B cell (primary cell): ENCODE data around the gene ATP10A. TPM values are rescaled to one million over a fixed set of nuclear protein-coding genes. Genes with fewer than 3 reads are reported as not detected.

ENCODE experiments used
- ATAC-seq: fragments of 200-7000 bp; cut with Tn5 transposase; one replicate; pipeline ENCODE4 v1.10.0; 2021; ENCODE audit warnings: low read depth, mild to moderate bottlenecking, moderate number of reproducible peaks, moderate library complexity
- CTCF ChIA-PET: fragments of 350-600 bp; sonication (Branson Sonifier 250); formaldehyde crosslinking; loops from one replicate; lab custom pipeline; 2021; ENCODE audit warnings: antibody characterized with exemption, inconsistent platforms; lab: Charles Lee
- POLR2A ChIA-PET: fragments of 350-600 bp; sonication (Branson Sonifier 250); formaldehyde crosslinking; loops from one replicate; lab custom pipeline; 2021; ENCODE audit warnings: antibody characterized with exemption; lab: Charles Lee
- DNase-seq: peaks from one replicate; pipeline ENCODE4 v3.0.0; 2013
- H2AFZ ChIP-seq: 2 replicates; pipeline ENCODE4 v1.6.1; 2012; ENCODE audit warnings: mild to moderate bottlenecking, low read depth, low read length; ENCODE audit not compliant: insufficient read depth, poor library complexity, severe bottlenecking
- H3K27ac ChIP-seq, 2 donors: 1 replicate in 1 of 2; 2 replicates in 1 of 2; pipeline ENCODE4 v1.5.1; 2012 to 2013; ENCODE audit warnings: low read length in 2 of 2, mild to moderate bottlenecking in 2 of 2, moderate library complexity in 1 of 2
- H3K27me3 ChIP-seq, 4 experiments: fragments of 200-600 bp in 1 of 4; sonication (generic) in 1 of 4; replicated peaks in 1 of 4; 1 replicate in 2 of 4; 2 replicates in 2 of 4; pipeline versions ENCODE4 v1.6.1 to v1.7.0; 2013 to 2016; ENCODE audit warnings: low read length in 3 of 4, mild to moderate bottlenecking in 2 of 4, mixed read lengths in 1 of 4, moderate library complexity in 1 of 4; ENCODE audit not compliant: insufficient read depth in 4 of 4, control insufficient read depth in 3 of 4; ENCODE audit errors: control extremely low read depth in 1 of 4
- H3K36me3 ChIP-seq, 2 experiments: replicated peaks in 1 of 2; 1 replicate in 1 of 2; 2 replicates in 1 of 2; pipeline versions ENCODE4 v1.6.1 to v1.7.1; 2013; ENCODE audit warnings: low read length in 1 of 2; ENCODE audit not compliant: insufficient read depth in 2 of 2, control insufficient read depth in 1 of 2; ENCODE audit errors: control extremely low read depth in 1 of 2, extremely low read depth in 1 of 2
- H3K4me1 ChIP-seq, 2 donors: fragments of 200-600 bp in 1 of 2; sonication (generic) in 1 of 2; 1 replicate in 1 of 2; 2 replicates in 1 of 2; pipeline versions ENCODE4 v1.5.1 to v1.6.1; 2013 to 2017; ENCODE audit warnings: low read length in 2 of 2; ENCODE audit not compliant: control insufficient read depth in 2 of 2, insufficient read depth in 2 of 2
- H3K4me2 ChIP-seq: replicated peaks from 2 replicates; pipeline ENCODE3; 2012; ENCODE audit warnings: mild to moderate bottlenecking, low read depth, low read length; ENCODE audit not compliant: poor library complexity, severe bottlenecking
- H3K4me3 ChIP-seq, 5 experiments: fragments of 200-600 bp in 1 of 5; sonication (generic) in 1 of 5; 1 replicate in 3 of 5; 2 replicates in 2 of 5; pipeline versions ENCODE4 v1.5.1 to v1.7.0; 2011 to 2016; ENCODE audit warnings: low read length in 4 of 5, mild to moderate bottlenecking in 4 of 5, low read depth in 2 of 5, control low read depth in 1 of 5, moderate library complexity in 1 of 5; ENCODE audit not compliant: insufficient read depth in 1 of 5; ENCODE audit errors: control extremely low read depth in 1 of 5, extremely low read depth in 1 of 5
- H3K79me2 ChIP-seq: fragments of 200-600 bp; sonication (generic); one replicate; pipeline ENCODE4 v1.6.0; 2016; ENCODE audit warnings: low read length; ENCODE audit not compliant: control insufficient read depth, insufficient read depth
- H3K9ac ChIP-seq: fragments of 200-600 bp; sonication (generic); 2 replicates; pipeline ENCODE4 v1.6.1; 2017; ENCODE audit warnings: mild to moderate bottlenecking, low read length, moderate library complexity
- H3K9me3 ChIP-seq, 3 donors: one replicate each; pipeline versions ENCODE4 v1.6.1 to v1.7.1; 2013; ENCODE audit warnings: low read length in 2 of 3; ENCODE audit not compliant: control insufficient read depth in 2 of 3, insufficient read depth in 1 of 3; ENCODE audit errors: control extremely low read depth in 1 of 3
- H4K20me1 ChIP-seq: 2 replicates; pipeline ENCODE4 v1.6.0; 2012; ENCODE audit warnings: mild to moderate bottlenecking, low read length; ENCODE audit not compliant: insufficient read depth, control insufficient read depth, poor library complexity, severe bottlenecking
- H3K27ac Mint-ChIP-seq: one replicate; pipeline ENCODE4 v1.8.0; 2021; ENCODE audit warnings: mixed read lengths
- H3K27me3 Mint-ChIP-seq: one replicate; pipeline ENCODE4 v1.8.0; 2021; ENCODE audit warnings: mixed read lengths
- H3K4me1 Mint-ChIP-seq: one replicate; pipeline ENCODE4 v1.8.0; 2021; ENCODE audit warnings: mixed read lengths
- H3K4me3 Mint-ChIP-seq: one replicate; pipeline ENCODE4 v1.8.0; 2021; ENCODE audit warnings: mixed read lengths
- H3K9me3 Mint-ChIP-seq: one replicate; pipeline ENCODE4 v1.8.0; 2022; ENCODE audit warnings: mixed read lengths; ENCODE audit not compliant: insufficient read depth
- EZH2 ChIP-seq: IDR thresholded peaks from 2 replicates; pipeline ENCODE4 v1.6.1; 2012; ENCODE audit warnings: borderline replicate concordance, low read depth, mild to moderate bottlenecking, moderate library complexity, low read length; ENCODE audit not compliant: insufficient read depth, poor library complexity, severe bottlenecking
- WGBS: methylation state at CpG from one replicate; pipeline ENCODE4 v1.1.5; 2013; ENCODE audit warnings: missing lambda C conversion rate; ENCODE audit not compliant: insufficient coverage; 5-methylcytosine and 5-hydroxymethylcytosine counted together
- intact Hi-C: fragments of 100-400 bp; cut with micrococcal nuclease; formaldehyde crosslinking; loops from one replicate; pipeline ENCODE4 v1.10.0; 2022
- polyA plus RNA-seq: library from polyadenylated mRNA; depleted of rRNA; stranded (reverse); fragments of >200 nt; gene quantifications from 2 replicates; pipeline ENCODE4 v1.2.3, GENCODE V29; 2012
- total RNA-seq, 2 donors: library from RNA; stranded (reverse); fragments of 120-200 nt in 1 of 2; gene quantifications; 1 replicate in 1 of 2; 2 replicates in 1 of 2; pipeline versions ENCODE4 v1.2.3 to v1.2.4, GENCODE V29; 2013 to 2022
- TF ChIP-seq, protein P1 (sequence below): fragments of 200-600 bp; IDR thresholded peaks from one replicate; pipeline ENCODE4 v1.8.0; 2022; ENCODE audit warnings: antibody characterized with exemption, mild to moderate bottlenecking

The ATP10A gene
- total and polyA plus RNA-seq, 2 donors (not counting 1 experiment from before 2014, with no cell fraction given) = 0.21 to 0.22 TPM

- H3K9ac ChIP-seq = no peak overlapping the region
- ChIA-PET POLR2A (no interaction called here), CTCF (no interaction called here)
- no peak overlapping the region for H3K4me3 ChIP-seq
- DNase-seq (no peak), ATAC-seq (no peak)
- intact Hi-C loops = no loop called here
- no peak overlapping the region for H2AFZ ChIP-seq
- H3K27ac ChIP-seq = no peak overlapping the region
- Mint-ChIP-seq H3K27me3 (peaks cover 3% of the 10 kb centered on the region), H3K9me3 (peaks cover 2% of the 10 kb centered on the region), H3K4me3 (no peak overlapping the region), H3K27ac (no peak overlapping the region), H3K4me1 (no peaks in the 10 kb centered on the region)
- H3K4me2 ChIP-seq = no peak overlapping the region
- H3K9me3 ChIP-seq = peaks cover 0 to 11% (median 0%) of the 10 kb centered on the region in 3 donors
- no peak for TF ChIP-seq EZH2
- TF ChIP-seq, protein P1, sequence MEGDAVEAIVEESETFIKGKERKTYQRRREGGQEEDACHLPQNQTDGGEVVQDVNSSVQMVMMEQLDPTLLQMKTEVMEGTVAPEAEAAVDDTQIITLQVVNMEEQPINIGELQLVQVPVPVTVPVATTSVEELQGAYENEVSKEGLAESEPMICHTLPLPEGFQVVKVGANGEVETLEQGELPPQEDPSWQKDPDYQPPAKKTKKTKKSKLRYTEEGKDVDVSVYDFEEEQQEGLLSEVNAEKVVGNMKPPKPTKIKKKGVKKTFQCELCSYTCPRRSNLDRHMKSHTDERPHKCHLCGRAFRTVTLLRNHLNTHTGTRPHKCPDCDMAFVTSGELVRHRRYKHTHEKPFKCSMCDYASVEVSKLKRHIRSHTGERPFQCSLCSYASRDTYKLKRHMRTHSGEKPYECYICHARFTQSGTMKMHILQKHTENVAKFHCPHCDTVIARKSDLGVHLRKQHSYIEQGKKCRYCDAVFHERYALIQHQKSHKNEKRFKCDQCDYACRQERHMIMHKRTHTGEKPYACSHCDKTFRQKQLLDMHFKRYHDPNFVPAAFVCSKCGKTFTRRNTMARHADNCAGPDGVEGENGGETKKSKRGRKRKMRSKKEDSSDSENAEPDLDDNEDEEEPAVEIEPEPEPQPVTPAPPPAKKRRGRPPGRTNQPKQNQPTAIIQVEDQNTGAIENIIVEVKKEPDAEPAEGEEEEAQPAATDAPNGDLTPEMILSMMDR = no peak
- 89% methylated on average over 9 of the region's 9 CpGs for WGBS
- H3K36me3 ChIP-seq = no peaks in the 10 kb centered on the region
- H3K4me1 ChIP-seq = no peaks in the 10 kb centered on the region
- no peaks in the 10 kb centered on the region for H3K27me3 ChIP-seq
- no peaks in the 10 kb centered on the region for H4K20me1 ChIP-seq
- no peaks in the 10 kb centered on the region for H3K79me2 ChIP-seq
Observed at GRCh38 chr15:25680686-25681025, 182.5 kb downstream of the ATP10A start.

DNA sequence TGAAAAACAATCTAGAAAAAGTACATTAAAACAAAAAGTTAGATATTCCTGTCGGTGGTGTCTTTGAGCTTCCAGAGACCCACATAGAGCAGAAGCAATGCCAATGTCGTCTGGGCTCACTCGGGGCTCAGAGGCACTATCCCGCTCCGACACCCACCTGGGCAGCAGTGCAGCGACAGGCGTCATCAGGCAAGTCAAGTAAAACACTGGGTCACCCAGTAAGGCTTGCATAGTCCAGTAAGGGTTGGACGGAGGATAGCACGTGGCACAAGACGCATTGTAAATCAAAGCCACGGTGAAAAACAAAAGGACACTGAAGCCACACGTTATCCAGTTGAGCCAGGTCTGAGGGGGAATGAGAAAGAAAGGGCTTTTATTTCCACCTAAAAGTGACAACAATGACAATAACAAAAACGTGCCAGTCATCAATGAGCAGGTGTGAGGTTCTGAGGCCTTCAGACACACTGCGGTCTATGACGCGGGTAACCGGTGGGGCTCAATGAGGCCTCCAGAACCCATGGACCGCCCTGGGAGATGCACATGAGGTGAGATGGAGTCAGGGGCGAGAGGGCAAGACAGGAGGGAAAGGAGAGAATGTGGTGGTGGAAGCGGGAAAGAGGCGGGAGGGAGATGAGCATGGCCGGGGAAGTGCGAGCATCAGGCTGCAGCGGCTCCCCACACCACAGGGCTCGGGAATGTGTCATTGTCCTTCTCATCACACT lies 183.0 kb downstream of the ATP10A start:
- H3K27me3 ChIP-seq = no peaks in the 10 kb centered on the region
- no peak overlapping the region for H3K4me2 ChIP-seq
- intact Hi-C loops = no loop called here
- no peak overlapping the region for H3K4me3 Mint-ChIP-seq
- no peak overlapping the region for H3K27ac ChIP-seq
- WGBS = 96% methylated on average over 22 of the region's 25 CpGs
- H3K27me3 Mint-ChIP-seq = peaks cover 3% of the 10 kb centered on the region
- H4K20me1 ChIP-seq = no peaks in the 10 kb centered on the region
- CTCF ChIA-PET = no interaction called here
- H3K4me1 ChIP-seq = no peaks in the 10 kb centered on the region
- no peak overlapping the region for H3K27ac Mint-ChIP-seq
- H3K4me3 ChIP-seq = no peak overlapping the region
- TF ChIP-seq, protein P1 = no peak
- no peak for TF ChIP-seq EZH2
- POLR2A ChIA-PET = no interaction called here
- H3K4me1 Mint-ChIP-seq = no peaks in the 10 kb centered on the region
- peaks cover 2% of the 10 kb centered on the region for H3K9me3 Mint-ChIP-seq
- no peaks in the 10 kb centered on the region for H3K79me2 ChIP-seq
- DNase-seq (no peak), ATAC-seq (no peak)
- H3K9me3 ChIP-seq = peaks cover 0 to 11% (median 0%) of the 10 kb centered on the region in 3 donors
- H2AFZ ChIP-seq = no peak overlapping the region
- H3K9ac ChIP-seq = no peak overlapping the region
- H3K36me3 ChIP-seq = no peaks in the 10 kb centered on the region
